AG09309 (cell line): ENCODE data around the gene UROS.

Experiments
- DNase-seq: peaks from one replicate; pipeline ENCODE4 v3.0.0-alpha.2; 2010; ENCODE audit warnings: low read depth
- H3K4me3 ChIP-seq: 2 replicates; pipeline ENCODE4 v1.5.1; 2011; ENCODE audit warnings: mild to moderate bottlenecking, low read depth, low read length, moderate library complexity; ENCODE audit not compliant: control insufficient read depth
- CTCF ChIP-seq: IDR thresholded peaks from 2 replicates; pipeline ENCODE4 v1.5.1; 2011; ENCODE audit warnings: mild to moderate bottlenecking, low read depth, low read length, inconsistent platforms; ENCODE audit not compliant: insufficient read depth, control insufficient read depth; ENCODE audit errors: missing control alignments

Gene UROS

GRCh38 chr10:125823663-125824251, 699 bp upstream of the UROS start:
- no peak for DNase-seq
- TF ChIP-seq CTCF = no peak

GRCh38 chr10:125820701-125821100, 2.4 kb downstream of the UROS start:
- no peak for DNase-seq
- no peak overlapping the region for H3K4me3 ChIP-seq
- TF ChIP-seq CTCF = no peak

More at GRCh38 chr10:125823663-125824251, 699 bp upstream of the UROS start:
- peak overlapping the region; percentile 86 for H3K4me3 ChIP-seq

- no peak overlapping the region for H3K4me3 ChIP-seq
- DNase-seq = no peak
- no peak for TF ChIP-seq CTCF
These were observed 5.6 kb downstream of the UROS start for GRCh38 chr10:125817337-125817946.

- no peak for TF ChIP-seq CTCF
- DNase-seq = no peak
These were observed 6.5 kb downstream of the UROS start for GRCh38 chr10:125816548-125816947.

GRCh38 chr10:125815764-125816163, 7.3 kb downstream of the UROS start:
- no peak for TF ChIP-seq CTCF
- no peak for DNase-seq
- H3K4me3 ChIP-seq = no peak overlapping the region

More at GRCh38 chr10:125816548-125816947, 6.5 kb downstream of the UROS start:
- H3K4me3 ChIP-seq = no peak overlapping the region

GRCh38 chr10:125812128-125812750, 10.8 kb downstream of the UROS start:
- H3K4me3 ChIP-seq = no peak overlapping the region
- peak; percentile 28 for DNase-seq
- TF ChIP-seq CTCF = no peak

GRCh38 chr10:125811251-125811650, 11.8 kb downstream of the UROS start:
- TF ChIP-seq CTCF = no peak
- DNase-seq = peak; percentile 16
- H3K4me3 ChIP-seq = no peak overlapping the region
